Hepatic stellate cell (primary cell): Measurements from ENCODE around the gene RAI1.

ENCODE experiments used
- DNase-seq: peaks from one replicate; pipeline ENCODE4 v3.0.0; 2011; ENCODE audit warnings: low spot score

The RAI1 gene

DNA sequence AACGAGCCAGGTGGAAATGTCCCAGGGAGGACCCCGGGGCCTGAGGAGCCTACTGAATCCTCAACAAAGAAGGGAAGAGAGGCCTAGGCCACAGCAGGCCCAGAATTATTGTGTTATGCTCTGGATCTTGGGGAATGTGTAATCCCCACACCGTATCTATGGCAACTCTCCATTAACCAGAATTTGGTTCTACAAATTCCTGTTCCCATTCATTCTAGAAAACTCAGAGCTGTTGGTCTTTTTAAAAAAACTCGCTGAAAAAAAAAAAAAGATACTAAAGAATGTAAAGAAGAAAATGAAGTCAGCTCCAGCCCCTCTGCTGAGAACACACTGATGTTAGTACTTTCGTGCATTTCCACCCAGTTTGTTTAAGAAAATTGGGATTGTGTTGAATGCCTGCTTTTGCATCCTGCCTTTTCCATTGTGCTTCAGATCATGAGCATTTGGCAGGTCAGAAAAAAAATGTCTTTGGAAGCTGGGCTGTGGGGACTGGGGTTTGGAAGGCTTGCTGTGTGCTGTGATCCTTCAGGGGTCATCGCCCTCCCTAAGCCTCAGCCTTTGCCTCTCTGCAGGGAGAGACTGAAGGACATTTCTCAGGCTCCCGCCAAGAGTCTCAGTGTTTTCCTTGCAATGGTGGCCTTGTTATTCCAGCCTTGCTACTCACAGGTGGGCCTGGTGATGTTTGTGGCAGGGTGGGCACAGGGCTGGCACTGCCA lies 86.1 kb downstream of the RAI1 start:
- no peak for DNase-seq

- no peak for DNase-seq
These were observed 86.7 kb downstream of the RAI1 start for GRCh38 chr17:17767887-17768418.

DNA sequence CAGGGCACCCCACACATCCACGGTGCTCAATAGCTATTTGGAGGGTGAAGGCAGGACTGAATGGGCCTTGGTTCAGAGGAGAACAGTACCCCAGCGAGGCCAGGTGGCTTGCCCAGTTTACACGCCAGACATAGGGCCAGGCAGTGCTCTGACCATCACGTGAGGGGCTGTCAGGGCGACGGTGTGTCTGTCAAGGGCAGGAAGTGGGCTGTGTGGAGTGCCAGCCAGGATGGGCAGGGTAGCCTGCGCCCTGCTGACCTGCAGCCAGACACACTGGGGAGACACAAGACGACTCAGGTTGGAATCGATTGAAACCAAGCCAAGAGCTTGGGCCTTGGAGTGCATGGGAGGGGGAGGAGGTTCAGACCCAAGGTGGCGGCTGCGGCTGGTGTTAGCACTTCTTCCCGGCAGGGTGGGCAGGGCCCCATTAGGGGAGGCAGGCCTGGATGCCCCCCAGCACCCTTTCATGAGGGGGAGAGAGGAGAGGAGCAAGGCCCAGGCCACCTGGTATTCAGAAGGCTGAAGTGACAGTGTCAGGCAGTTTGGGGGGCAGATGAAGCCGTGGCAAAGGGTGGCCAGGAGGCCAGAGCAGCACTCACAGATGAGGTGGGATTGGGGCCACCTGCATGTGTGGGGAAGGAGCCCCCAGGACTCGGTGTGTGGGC lies 87.3 kb downstream of the RAI1 start:
- no peak for DNase-seq

- DNase-seq = no peak
These were observed 88.8 kb downstream of the RAI1 start for GRCh38 chr17:17769869-17770631.

- no peak for DNase-seq
These were observed 89.4 kb downstream of the RAI1 start for GRCh38 chr17:17770632-17771044.

- DNase-seq = no peak
These were observed 90.4 kb downstream of the RAI1 start for GRCh38 chr17:17771498-17772201.

DNA sequence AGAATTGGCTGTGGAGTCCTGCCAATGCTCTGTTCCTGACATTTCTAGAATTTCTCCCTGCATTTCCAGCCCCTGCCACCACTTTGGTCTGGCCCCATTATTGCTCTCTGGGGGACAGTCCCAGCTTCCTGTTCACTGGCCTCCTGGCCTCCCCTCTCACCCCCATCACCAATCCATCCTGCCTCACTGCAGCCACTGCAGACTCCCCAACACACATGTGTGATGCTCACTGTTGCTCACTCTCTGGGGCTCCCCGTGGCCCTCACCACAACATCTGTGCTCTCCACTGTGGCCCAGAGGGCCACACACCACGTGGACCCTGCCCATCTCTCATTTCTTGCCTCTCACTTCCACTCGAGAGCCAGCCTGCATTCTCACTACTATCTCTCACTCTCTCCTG lies 91.0 kb downstream of the RAI1 start:
- no peak for DNase-seq

- no peak for DNase-seq
These were observed 93.0 kb downstream of the RAI1 start for GRCh38 chr17:17774009-17774881.

DNA sequence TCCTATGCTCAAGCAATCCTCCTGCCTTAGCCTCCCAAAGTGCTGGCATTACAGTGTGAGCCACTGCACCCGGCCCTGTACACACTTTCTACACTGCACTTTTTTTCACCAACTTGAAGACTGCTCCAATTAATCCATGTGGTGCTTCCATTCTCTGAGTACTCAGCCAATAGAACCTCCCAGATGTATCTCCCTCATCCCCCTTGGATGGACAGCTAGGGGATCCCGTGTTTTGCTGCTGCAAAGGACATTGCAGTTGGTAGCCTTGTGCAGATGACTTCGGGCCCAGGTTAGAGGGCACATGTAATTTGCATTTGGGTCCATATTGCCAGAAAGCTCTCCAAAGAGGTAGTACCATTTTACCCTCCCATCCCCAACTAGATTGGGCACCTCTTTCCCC lies 95.6 kb downstream of the RAI1 start:
- DNase-seq = no peak

DNA sequence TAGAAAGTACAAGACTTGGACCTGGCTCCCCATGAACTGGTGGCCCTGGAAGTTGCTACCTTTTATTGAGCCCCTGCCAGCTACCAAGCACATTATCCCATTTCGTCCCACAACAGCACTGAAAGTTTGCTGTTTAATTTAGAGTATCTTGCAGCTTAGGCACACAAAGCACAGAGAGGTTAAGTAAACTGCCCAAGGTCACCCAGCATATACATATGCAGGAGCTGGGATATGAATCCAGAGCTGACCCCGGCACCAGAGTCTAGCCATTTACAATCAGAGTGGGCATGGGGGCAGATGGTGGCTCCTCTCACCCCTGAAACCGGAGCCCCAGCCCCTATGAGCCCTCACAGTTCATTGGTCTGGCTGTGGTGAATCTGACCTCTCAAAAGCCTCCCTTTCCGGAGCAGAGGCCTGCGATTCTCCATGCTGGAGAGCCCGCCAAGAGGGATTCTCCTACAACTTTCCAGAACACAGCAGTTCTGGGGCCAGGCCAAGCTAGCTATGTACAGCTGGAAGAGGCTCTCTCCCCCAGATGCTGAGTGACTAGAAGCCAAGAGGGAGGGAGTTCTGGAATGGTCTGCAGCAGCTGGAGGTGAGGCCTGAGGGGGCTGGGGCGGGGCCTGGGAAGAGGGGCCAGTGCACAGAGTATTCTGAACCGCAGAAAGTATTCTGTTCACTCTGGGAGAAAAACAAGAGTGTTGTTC lies 97.2 kb downstream of the RAI1 start:
- DNase-seq = no peak

- DNase-seq = no peak
These were observed 97.9 kb downstream of the RAI1 start for GRCh38 chr17:17779015-17779611.

- DNase-seq = peak; percentile 69
These were observed 99.8 kb downstream of the RAI1 start for GRCh38 chr17:17780922-17781590.

GRCh38 chr17:17781591-17782496 lies 100.6 kb downstream of the RAI1 start:
- peak; percentile 68 for DNase-seq

DNA sequence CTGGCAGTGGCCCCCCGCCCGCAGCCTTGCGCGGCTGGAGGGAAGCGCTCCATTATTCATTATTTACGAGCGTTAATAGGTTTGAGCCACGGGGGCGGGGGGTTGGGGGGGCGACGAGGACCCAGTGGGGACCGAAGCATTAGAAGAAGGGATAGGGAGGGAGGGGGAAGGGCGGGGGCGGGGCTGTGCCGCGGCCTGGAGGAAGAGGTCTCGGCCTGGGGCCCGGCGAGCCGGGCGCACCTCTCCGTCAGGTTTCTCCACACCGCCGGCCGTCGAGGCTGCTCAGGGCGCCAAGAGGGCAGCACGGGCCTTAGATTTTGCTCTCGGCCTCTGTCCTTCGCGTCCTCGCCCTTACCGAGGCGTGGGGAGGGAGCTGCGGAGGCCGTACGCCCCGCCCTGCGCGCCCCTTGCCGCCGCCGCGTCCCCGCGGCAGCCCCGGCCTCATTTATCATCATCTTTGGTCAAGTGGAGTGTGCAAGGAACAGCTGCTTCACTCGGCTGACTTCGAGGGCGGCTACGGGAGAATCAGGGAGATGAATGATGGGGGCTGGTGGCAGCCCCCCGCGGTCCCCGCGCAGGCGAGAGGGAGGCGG lies 101.4 kb downstream of the RAI1 start:
- no peak for DNase-seq

- no peak for DNase-seq
These were observed 102.0 kb downstream of the RAI1 start for GRCh38 chr17:17783116-17783824.

DNA sequence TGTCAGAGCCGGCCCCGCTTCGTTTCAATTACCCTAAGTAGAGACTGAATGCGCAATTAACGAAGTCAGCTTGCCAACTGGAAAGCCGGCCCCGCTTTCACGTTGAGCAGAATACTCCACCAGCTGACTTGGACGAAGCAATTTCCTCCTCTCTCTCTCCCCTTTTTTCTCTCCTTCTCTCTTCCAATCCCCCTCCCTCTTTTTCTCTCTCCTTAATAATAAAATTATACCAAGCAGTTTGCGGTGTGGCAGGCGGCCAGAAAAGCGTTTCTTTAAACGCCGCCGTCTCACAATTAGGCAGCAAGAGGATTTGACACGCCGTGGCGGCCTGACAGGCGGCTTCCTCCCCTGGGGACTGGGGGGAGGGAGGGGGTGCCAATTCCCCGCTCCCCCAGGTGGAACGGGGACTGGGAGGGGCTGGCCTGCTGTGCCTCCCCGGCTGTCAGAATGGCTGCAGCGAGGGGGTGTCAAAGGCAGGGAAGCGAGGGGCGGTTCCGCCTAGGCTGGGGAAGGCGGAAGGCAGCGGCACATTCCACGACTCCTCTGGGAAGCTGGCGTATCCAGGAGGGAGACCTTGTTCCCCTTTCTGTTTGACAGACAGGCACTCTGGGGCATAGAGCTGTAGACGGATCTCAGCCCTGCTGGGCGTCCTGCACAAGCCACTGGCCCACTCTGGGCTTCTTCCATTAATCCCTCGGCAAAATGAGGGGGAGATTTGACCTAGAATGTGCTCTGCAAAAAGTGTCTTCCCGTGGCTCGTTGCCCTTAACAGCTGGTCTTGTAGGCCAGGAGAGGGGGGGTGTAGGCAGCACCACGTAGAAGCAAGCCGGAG lies 102.8 kb downstream of the RAI1 start:
- no peak for DNase-seq
